Tibial artery (tissue), 4 donors: ENCODE results near the gene CELF1.

Source experiments
- DNase-seq, 2 donors: peaks; one replicate each; pipeline ENCODE4 v3.0.0-alpha.2; 2019
- H3K27ac ChIP-seq, 2 donors: fragments of 200-600 bp; sonication (generic) in 1 of 2; 1 replicate in 1 of 2; 2 replicates in 1 of 2; pipeline ENCODE4 v1.5.1; 2018 to 2019; ENCODE audit warnings: mild to moderate bottlenecking in 1 of 2
- H3K27me3 ChIP-seq, 2 donors: fragments of 200-600 bp; sonication (generic) in 1 of 2; one replicate each; pipeline versions ENCODE4 v1.5.1 to v1.6.0; 2016 to 2019
- H3K36me3 ChIP-seq, 3 donors: fragments of 200-600 bp; sonication (generic) in 2 of 3; one replicate each; pipeline ENCODE4 v1.5.1; 2016 to 2019; ENCODE audit warnings: mild to moderate bottlenecking in 2 of 3
- H3K4me1 ChIP-seq, 4 donors: fragments of 200-600 bp; sonication (generic) in 2 of 4; 1 replicate in 3 of 4; 2 replicates in 1 of 4; pipeline ENCODE4 v1.5.1; 2016 to 2019
- H3K4me3 ChIP-seq, 2 donors: fragments of 200-600 bp; sonication (generic) in 1 of 2; 1 replicate in 1 of 2; 2 replicates in 1 of 2; pipeline ENCODE4 v1.5.1; 2018 to 2019; ENCODE audit warnings: mild to moderate bottlenecking in 2 of 2
- H3K9me3 ChIP-seq, 3 donors: fragments of 200-600 bp; sonication (generic) in 1 of 3; one replicate each; pipeline ENCODE4 v1.5.1; 2016 to 2019
- intact Hi-C: fragments of 100-400 bp; cut with DNase I; formaldehyde crosslinking; loops from one replicate; pipeline ENCODE4 v1.15.0; 2023; ENCODE audit warnings: low total_unique reads
- TF ChIP-seq, protein P1 (sequence below), 2 experiments: fragments of 200-600 bp in 1 of 2; fragments of 450-650 bp in 1 of 2; IDR thresholded peaks; one replicate each; pipeline ENCODE4 v1.5.1; 2017 to 2019; ENCODE audit warnings: antibody characterized with exemption in 2 of 2, mild to moderate bottlenecking in 1 of 2, moderate library complexity in 1 of 2

The CELF1 gene

GRCh38 chr11:47453365-47453764, 99.6 kb downstream of the CELF1 start:
- H3K27ac ChIP-seq, result no peak overlapping the region
- no peak for DNase-seq
- H3K27me3 ChIP-seq, result no peaks in the 10 kb centered on the region
- no peaks in the 10 kb centered on the region for H3K36me3 ChIP-seq
- TF ChIP-seq, protein P1, sequence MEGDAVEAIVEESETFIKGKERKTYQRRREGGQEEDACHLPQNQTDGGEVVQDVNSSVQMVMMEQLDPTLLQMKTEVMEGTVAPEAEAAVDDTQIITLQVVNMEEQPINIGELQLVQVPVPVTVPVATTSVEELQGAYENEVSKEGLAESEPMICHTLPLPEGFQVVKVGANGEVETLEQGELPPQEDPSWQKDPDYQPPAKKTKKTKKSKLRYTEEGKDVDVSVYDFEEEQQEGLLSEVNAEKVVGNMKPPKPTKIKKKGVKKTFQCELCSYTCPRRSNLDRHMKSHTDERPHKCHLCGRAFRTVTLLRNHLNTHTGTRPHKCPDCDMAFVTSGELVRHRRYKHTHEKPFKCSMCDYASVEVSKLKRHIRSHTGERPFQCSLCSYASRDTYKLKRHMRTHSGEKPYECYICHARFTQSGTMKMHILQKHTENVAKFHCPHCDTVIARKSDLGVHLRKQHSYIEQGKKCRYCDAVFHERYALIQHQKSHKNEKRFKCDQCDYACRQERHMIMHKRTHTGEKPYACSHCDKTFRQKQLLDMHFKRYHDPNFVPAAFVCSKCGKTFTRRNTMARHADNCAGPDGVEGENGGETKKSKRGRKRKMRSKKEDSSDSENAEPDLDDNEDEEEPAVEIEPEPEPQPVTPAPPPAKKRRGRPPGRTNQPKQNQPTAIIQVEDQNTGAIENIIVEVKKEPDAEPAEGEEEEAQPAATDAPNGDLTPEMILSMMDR (IDR thresholded peaks at IDR 0.05), result no peak
- H3K4me3 ChIP-seq, result no peak overlapping the region
- intact Hi-C loops, result no loop called here
- H3K9me3 ChIP-seq, result no peaks in the 10 kb centered on the region
- no peaks in the 10 kb centered on the region for H3K4me1 ChIP-seq

DNA sequence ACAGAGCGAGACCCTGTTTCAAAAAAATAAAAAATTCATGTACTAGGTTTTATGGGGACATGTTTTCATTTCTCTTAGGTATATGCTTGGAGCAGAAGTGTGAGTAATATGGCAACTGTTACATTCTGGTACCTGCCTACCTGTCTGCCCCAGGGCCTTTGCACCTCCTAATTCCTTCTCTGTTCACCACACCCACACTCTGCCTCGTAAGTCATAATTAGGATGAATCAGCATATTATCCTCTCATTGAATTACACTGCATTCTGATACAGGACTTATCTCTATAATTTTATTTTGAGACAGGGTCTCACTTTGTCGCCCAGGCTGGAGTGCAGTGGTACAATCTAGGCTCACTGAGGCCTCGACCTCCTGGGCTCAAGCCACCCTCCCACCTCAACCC, 100.9 kb downstream of the CELF1 start:
- Histone ChIP-seq H3K9me3 (no peaks in the 10 kb centered on the region), H3K4me3 (no peak overlapping the region)
- TF ChIP-seq, protein P1 (IDR thresholded peaks at IDR 0.05), result no peak

GRCh38 chr11:47451436-47451835, 101.5 kb downstream of the CELF1 start:
- H3K27ac ChIP-seq, result no peak overlapping the region
- H3K27me3 ChIP-seq, result no peaks in the 10 kb centered on the region
- TF ChIP-seq, protein P1 (IDR thresholded peaks at IDR 0.05), result no peak
- no peaks in the 10 kb centered on the region for H3K4me1 ChIP-seq
- no peak for DNase-seq
- no peaks in the 10 kb centered on the region for H3K36me3 ChIP-seq
- H3K4me3 ChIP-seq, result no peak overlapping the region
- no peaks in the 10 kb centered on the region for H3K9me3 ChIP-seq
- intact Hi-C loops, result no loop called here

More for the DNA sequence above, 100.9 kb downstream of the CELF1 start:
- no peaks in the 10 kb centered on the region for H3K27me3 ChIP-seq
- H3K36me3 ChIP-seq, result no peaks in the 10 kb centered on the region
- H3K4me1 ChIP-seq, result no peaks in the 10 kb centered on the region
- H3K27ac ChIP-seq, result no peak overlapping the region
- intact Hi-C loops, result no loop called here
- DNase-seq, result no peak

- H3K27ac ChIP-seq, result no peak overlapping the region
- DNase-seq, result no peak
- intact Hi-C loops, result loop anchor here (5.0 kb wide), 1 partner anchor 72 kb away; the partner anchor contains the start of gene SPI1
- no peaks in the 10 kb centered on the region for H3K4me1 ChIP-seq
- H3K27me3 ChIP-seq, result no peaks in the 10 kb centered on the region
- H3K9me3 ChIP-seq, result no peaks in the 10 kb centered on the region
- H3K4me3 ChIP-seq, result no peak overlapping the region
- TF ChIP-seq, protein P1 (IDR thresholded peaks at IDR 0.05), result no peak
- no peaks in the 10 kb centered on the region for H3K36me3 ChIP-seq
These were observed 103.4 kb downstream of the CELF1 start for GRCh38 chr11:47449541-47449940.

DNA sequence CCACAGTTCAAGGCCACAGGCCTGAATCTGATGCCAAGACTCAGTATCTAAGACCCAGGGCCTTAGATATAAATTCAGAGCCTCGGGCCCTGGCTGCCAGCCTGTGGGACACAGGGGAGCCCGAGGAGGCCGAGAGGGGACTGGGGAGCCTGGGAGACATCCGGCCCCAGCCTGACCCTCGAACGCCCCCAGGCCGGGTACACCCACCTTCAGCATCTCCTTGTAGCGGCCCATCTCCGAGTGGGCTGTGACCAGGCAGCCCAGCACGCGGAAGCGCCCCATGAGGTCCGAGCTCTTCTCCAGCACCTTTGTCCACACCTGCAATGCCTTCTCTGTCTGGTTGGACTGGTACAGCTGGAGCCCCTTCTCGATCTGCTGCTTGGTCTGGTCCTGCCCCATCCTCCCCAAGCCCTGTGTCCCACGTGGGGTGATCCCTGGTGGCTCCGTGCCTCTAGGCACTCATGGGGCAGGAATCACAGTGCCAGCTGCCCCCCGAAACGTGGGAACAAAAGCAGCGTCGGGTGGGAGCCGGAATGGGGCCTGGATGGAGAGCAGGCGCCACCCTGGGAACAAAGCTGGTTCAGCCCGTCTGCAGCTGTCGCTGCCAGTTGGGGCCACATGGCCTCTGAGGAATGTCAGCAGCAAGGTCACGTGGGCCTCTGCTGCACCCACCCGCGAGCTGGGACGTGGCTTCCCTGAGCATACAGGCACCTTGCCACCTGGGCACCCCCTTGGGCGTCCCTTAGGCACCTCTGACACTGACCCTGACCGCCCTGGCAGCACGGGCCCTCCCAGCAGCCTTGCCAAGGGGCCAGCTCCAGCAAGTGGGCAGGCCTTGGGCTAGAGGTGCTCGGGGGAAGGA, 104.1 kb downstream of the CELF1 start, which contains the start of gene RAPSN:
RAPSN (minus strand) TSS at position 571 of the 862 bp plus-strand sequence; CDS start at position 399, 172 bp downstream.
- Histone ChIP-seq H3K9me3 (no peaks in the 10 kb centered on the region), H3K4me1 (no peaks in the 10 kb centered on the region), H3K36me3 (no peaks in the 10 kb centered on the region), H3K27me3 (no peaks in the 10 kb centered on the region), H3K27ac (no peak within 1 kb of the TSS), H3K4me3 (no peak within 1 kb of the TSS)
- TF ChIP-seq, protein P1 (IDR thresholded peaks at IDR 0.05), result no peak
- DNase-seq, result no peak
- intact Hi-C loops, result loop anchor here (5.0 kb wide), 1 partner anchor 71 kb away; the partner anchor contains the start of gene SPI1
